ENCODE data around the gene ZNFX1. TPM values are rescaled to one million over a fixed set of nuclear protein-coding genes. Genes with fewer than 3 reads are reported as not detected.

ZNFX1 gene
- total RNA-seq (10 to 100 TPM; 18.2 to 55.8 (median 26.8) TPM), polyA plus RNA-seq (10 to 100 TPM in 1 of 2 donors, 1 to 10 TPM in 1; 6.4 to 16.2 TPM)
- long read RNA-seq, donor 1, partial matches to known transcripts = 45 of 62 reads
- long read RNA-seq, donor 1, other reads (novel, unspliced or antisense) = 17 of 62 reads
- long read RNA-seq, donor 2, full-length matches to known transcripts = 3 of 224 reads
- long read RNA-seq, donor 2, partial matches to known transcripts = 207 of 224 reads
- long read RNA-seq, donor 2, other reads (novel, unspliced or antisense) = 14 of 224 reads
- long read RNA-seq, donor 3, partial matches to known transcripts = 51 of 58 reads
- long read RNA-seq, donor 3, other reads (novel, unspliced or antisense) = 7 of 58 reads

DNA sequence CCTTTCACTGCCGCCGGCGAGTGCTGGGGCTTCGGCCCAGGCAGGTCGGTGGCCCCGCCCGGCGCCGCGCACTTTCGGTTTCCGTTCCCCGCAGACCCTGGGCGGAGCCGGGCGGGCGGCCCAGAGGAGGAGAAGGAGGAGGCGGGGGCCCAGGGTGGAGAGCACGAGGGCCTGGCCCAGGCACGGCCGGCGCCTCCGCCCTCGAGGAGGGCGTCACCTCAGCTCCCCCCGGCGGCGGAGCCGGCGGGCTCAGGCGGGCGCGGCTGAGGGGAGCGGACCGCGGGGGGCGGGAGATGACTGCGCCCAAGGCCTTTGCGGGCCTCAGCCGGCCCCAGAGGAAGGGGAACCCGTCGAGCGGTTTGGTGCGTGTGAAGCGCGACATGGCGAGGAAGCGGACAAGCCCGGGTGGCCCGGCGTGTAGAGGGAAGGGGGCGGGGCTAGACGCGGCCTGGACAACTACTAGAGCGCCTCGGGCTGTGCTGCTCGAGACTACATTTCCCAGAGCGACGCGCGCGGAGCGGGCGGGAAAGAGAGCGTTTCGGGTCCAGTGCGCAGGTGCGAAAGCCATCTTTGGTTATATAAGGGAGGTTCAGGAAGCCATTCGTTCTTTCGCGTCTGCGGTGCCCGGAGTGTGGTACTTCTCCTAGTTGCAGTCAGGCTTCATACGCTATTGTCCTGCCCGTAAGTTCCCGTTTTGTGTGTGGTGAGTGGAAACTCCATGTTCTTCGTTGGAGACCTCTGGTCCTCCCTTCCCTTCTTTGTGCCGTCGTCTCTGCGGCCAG is at the start of gene ZNFX1:
ZNFX1 (minus strand) TSS at position 22 of the 782 bp plus-strand sequence. CDS start 2,218 bp downstream, outside the sequence.
- intact Hi-C loops (cut with DNase I) = loop anchor here in 1 of 10 donors (2.0 kb wide), 1 partner anchor 89 kb away; the partner anchor contains the start of gene STAU1
- H3K9me3 ChIP-seq = peaks cover 0 to 37% (median 9%) of the 10 kb centered on the region in 12 donors
- 0 to 1% (median 0%) methylated on average over 31 to 80 of the region's 80 CpGs for WGBS, 4 donors
- peaks cover 16 to 73% (median 60%) of the 10 kb centered on the region in 9 donors for H3K36me3 ChIP-seq
- DNase-seq (peak; percentile 99 to 100 (median 99)), ATAC-seq (peak; percentile 93 to 97 (median 94))
- no peaks in the 10 kb centered on the region for H3K27me3 ChIP-seq
- H3K4me3 ChIP-seq = peak within 1 kb of the TSS; percentile 64 to 90 (median 82)
- TF ChIP-seq, protein P1, sequence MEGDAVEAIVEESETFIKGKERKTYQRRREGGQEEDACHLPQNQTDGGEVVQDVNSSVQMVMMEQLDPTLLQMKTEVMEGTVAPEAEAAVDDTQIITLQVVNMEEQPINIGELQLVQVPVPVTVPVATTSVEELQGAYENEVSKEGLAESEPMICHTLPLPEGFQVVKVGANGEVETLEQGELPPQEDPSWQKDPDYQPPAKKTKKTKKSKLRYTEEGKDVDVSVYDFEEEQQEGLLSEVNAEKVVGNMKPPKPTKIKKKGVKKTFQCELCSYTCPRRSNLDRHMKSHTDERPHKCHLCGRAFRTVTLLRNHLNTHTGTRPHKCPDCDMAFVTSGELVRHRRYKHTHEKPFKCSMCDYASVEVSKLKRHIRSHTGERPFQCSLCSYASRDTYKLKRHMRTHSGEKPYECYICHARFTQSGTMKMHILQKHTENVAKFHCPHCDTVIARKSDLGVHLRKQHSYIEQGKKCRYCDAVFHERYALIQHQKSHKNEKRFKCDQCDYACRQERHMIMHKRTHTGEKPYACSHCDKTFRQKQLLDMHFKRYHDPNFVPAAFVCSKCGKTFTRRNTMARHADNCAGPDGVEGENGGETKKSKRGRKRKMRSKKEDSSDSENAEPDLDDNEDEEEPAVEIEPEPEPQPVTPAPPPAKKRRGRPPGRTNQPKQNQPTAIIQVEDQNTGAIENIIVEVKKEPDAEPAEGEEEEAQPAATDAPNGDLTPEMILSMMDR (IDR thresholded peaks at IDR 0.05) = peak in 3 of 12 donors; percentile 19 to 34 (median 26)
- peak; percentile 86 to 98 for TF ChIP-seq POLR2A (IDR thresholded peaks at IDR 0.05)
- peaks cover 20 to 77% (median 47%) of the 10 kb centered on the region in 12 donors for H3K4me1 ChIP-seq
- peak within 1 kb of the TSS; percentile 90 to 99 (median 96) for H3K27ac ChIP-seq

DNA sequence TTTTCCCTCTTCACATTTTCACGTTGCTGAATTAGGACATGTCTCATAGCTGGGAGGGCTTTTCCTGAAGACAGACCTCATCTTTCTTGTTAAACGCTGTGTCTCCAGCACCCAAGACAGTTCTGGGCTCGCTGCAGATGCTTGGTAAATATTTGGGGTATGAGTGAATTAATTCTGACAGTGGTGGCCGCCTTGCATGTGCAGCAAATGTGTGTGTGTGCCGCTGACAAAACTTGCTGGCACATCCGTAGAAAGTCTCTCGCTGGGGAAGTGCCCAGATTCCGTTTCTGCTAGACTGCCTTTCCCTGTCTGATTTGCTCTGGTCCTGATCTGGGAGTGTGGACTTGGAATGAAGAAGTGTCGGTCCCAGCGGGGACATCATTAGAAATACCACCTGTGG is 48.2 kb upstream of the ZNFX1 start:
- no peak overlapping the region for H3K4me3 ChIP-seq
- H3K4me1 ChIP-seq = peaks cover 0 to 12% (median 0%) of the 10 kb centered on the region in 12 donors
- DNase-seq (no peak), ATAC-seq (no peak)
- H3K9me3 ChIP-seq = no peaks in the 10 kb centered on the region
- intact Hi-C loops (cut with DNase I) = no loop called here
- peaks cover 0 to 25% (median 8%) of the 10 kb centered on the region in 9 donors for H3K27me3 ChIP-seq
- H3K36me3 ChIP-seq = no peaks in the 10 kb centered on the region
- 51 to 61% (median 54%) methylated on average over 10 of the region's 10 CpGs for WGBS, 4 donors
- TF ChIP-seq, protein P1 (IDR thresholded peaks at IDR 0.05) = no peak
- no peak for TF ChIP-seq POLR2A (IDR thresholded peaks at IDR 0.05)
- H3K27ac ChIP-seq = no peak overlapping the region

DNA sequence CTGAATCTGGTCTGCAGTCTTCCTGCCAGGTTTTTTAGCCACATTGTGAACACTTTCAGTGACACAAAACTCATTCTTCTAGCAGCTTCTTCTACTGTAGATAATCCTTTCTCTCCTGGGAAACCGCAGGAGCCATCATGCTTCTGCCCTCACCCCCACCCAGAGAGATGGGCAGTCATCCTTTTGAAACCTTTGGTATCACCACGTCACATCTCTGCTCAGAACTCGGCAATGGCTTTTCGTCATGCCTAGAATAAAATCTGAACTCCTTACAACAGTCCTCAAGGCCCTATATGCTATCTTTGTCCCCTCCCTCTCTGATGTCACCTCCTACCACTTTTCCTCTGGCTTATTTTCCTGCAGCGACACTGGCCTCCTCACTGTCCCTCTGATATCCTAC is 46.4 kb upstream of the ZNFX1 start:
- no peak for TF ChIP-seq POLR2A (IDR thresholded peaks at IDR 0.05)
- TF ChIP-seq, protein P1 (IDR thresholded peaks at IDR 0.05) = no peak
- H3K9me3 ChIP-seq = no peaks in the 10 kb centered on the region

More for the DNA sequence above, 46.4 kb upstream of the ZNFX1 start:
- intact Hi-C loops (cut with DNase I) = no loop called here
- Histone ChIP-seq H3K4me3 (no peak overlapping the region), H3K36me3 (no peaks in the 10 kb centered on the region), H3K4me1 (peaks cover 0 to 14% (median 0%) of the 10 kb centered on the region in 12 donors), H3K27me3 (peaks cover 8 to 40% (median 20%) of the 10 kb centered on the region in 9 donors), H3K27ac (no peak overlapping the region)
- ATAC-seq (no peak), DNase-seq (no peak)
- 77 to 90% (median 86%) methylated on average over 5 of the region's 5 CpGs for WGBS, 4 donors

Data from heart left ventricle (tissue), 16 donors.